HepG2 (cell line): ENCODE results near the gene PSMD5. TPM values are rescaled to one million over a fixed set of nuclear protein-coding genes. Genes with fewer than 3 reads are reported as not detected.

ENCODE experiments used
- ZNF318 ChIP-seq: sonication (generic); formaldehyde crosslinking; IDR thresholded peaks from 2 replicates; pipeline ENCODE4 v1.4.0; 2020; ENCODE audit warnings: mild to moderate bottlenecking, missing genetic modification reagents
- polyA plus RNA-seq, 8 experiments: library from polyadenylated mRNA; depleted of rRNA in 3 of 8; stranded (reverse) in 7 of 8; unstranded in 1 of 8; fragments of >200 nt; fragmentation: Illumina TruSeq in 4 of 8; extraction: Trizol in 4 of 8; gene quantifications; 2 replicates each; pipeline versions ENCODE4 v1.2.1 to v1.2.3, GENCODE V29; 2011 to 2016; ENCODE audit warnings: low read depth in 4 of 8, missing spikeins in 1 of 8, mixed read lengths in 1 of 8; ENCODE audit not compliant: insufficient read depth in 1 of 8
- total RNA-seq, 5 experiments: library from RNA; depleted of rRNA; stranded (reverse); fragments of >200 nt; fragmentation: Illumina TruSeq; extraction: Trizol; gene quantifications; 2 replicates each; pipeline ENCODE4 v1.2.3, GENCODE V29; 2016; ENCODE audit warnings: low read depth in 1 of 5

PSMD5 gene
- total and polyA plus RNA-seq, 2 of the 13 experiments (the other 11 are each of a cell fraction or from before 2014, with no cell fraction given) = 12.7 to 18.1 TPM

- TF ChIP-seq ZNF318 (CRISPR knock-in tag) = no peak
Observed at GRCh38 chr9:120842685-120843485, at the start of gene PSMD5 (continued).
